Gastrocnemius medialis (tissue), 4 donors: ENCODE data around the gene SIK3.

Experiments
- CTCF ChIP-seq, 5 experiments: fragments of 450-650 bp in 3 of 5; fragments of 200-600 bp in 2 of 5; sonication (generic) in 2 of 5; IDR thresholded peaks in 4 of 5; conservative IDR thresholded peaks in 1 of 5; 1 replicate in 4 of 5; 2 replicates in 1 of 5; pipeline ENCODE4 v1.5.1; 2016 to 2019; ENCODE audit warnings: antibody characterized with exemption in 5 of 5, mild to moderate bottlenecking in 3 of 5, moderate library complexity in 3 of 5
- POLR2A ChIP-seq, 2 donors: fragments of 450-650 bp; IDR thresholded peaks; one replicate each; pipeline ENCODE4 v1.6.1; 2017; ENCODE audit warnings: antibody characterized with exemption in 2 of 2, mild to moderate bottlenecking in 2 of 2, moderate library complexity in 2 of 2

GRCh38 chr11:117042689-117043088, 55.5 kb downstream of the SIK3 start:
- TF ChIP-seq POLR2A (IDR thresholded peaks at IDR 0.05) (no peak), CTCF (IDR thresholded peaks at IDR 0.05 in 4 of 5, conservative IDR thresholded peaks at IDR 0.05 in 1 of 5) (no peak)
